GM23248 (cell line): Measurements from ENCODE around the gene ZDHHC1.

Experiments
- EZH2 ChIP-seq: fragments of 200-600 bp; sonication (generic); IDR thresholded peaks from 2 replicates; pipeline ENCODE4 v1.6.1; 2018; ENCODE audit warnings: antibody characterized with exemption, mild to moderate bottlenecking; ENCODE audit not compliant: insufficient read depth, poor library complexity, severe bottlenecking
- EZH2phosphoT487 ChIP-seq: fragments of 200-600 bp; sonication (generic); IDR thresholded peaks from 2 replicates; pipeline ENCODE4 v1.6.1; 2018; ENCODE audit warnings: antibody characterized with exemption, moderate library complexity, mild to moderate bottlenecking, low read depth; ENCODE audit not compliant: insufficient read depth

GRCh38 chr16:67446968-67447507, 30.8 kb upstream of the ZDHHC1 start:
- TF ChIP-seq EZH2 (no peak), EZH2phosphoT487 (no peak)
